ENCODE measurements around the gene LSMEM2. TPM values are rescaled to one million over a fixed set of nuclear protein-coding genes. Genes with fewer than 3 reads are reported as not detected.
A peak's percentile ranks its signal among the peaks of the same experiment; 100 is the strongest.
"Not testable (repeated sequence)": the region's sequence is repeated elsewhere in the genome, so short reads cannot be mapped to it uniquely, and the experiment has no call there.

LSMEM2 gene
- polyA plus RNA-seq, 1 experiment: not detected

DNA sequence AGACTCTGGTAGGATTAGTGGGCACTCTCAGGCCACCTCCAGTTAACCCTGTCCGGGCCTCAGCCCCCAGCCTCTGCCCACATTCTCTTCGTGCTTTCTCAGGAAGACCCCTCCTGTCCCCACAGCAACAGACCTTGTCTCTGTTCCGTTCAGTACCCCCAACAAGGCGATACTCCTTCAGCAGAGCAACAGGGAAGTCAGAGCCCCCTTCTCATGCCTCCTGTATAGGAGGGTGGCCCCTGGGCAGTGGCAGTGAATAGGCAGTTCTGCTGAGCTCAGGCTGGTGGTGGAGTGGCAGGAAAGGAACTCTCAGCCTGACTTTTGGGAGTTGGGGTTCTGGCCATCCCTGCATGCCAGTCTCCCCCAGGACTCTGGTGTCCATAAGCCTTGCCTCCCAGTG lies 9.4 kb upstream of the LSMEM2 start:
- Histone ChIP-seq H3K4me3 (ENCODE audit: low read depth, low read length) (peak overlapping the region; percentile 50), H3K36me3 (ENCODE audit: control insufficient read depth, insufficient read depth, low read length) (peaks cover 9% of the 10 kb centered on the region), H3K27me3 (ENCODE audit: control insufficient read depth, insufficient read depth, low read length) (no peaks in the 10 kb centered on the region)
- no peak for TF ChIP-seq CTCF (IDR thresholded peaks at IDR 0.05; ENCODE audit: insufficient read depth, low read depth, low read length)
- ChIA-PET CTCF (interaction anchor here (0.6 to 5.5 kb wide), 13 partner anchors 8 to 76 kb away, joined by 3 to 58 read pairs (median 6); partner anchors contain the start of genes GNAI2, HYAL3, IFRD2 and LSMEM2), POLR2A (interaction anchor here (0.5 kb wide), 1 partner anchor 30 kb away, joined by 4 read pairs; the partner anchor contains the start of genes HYAL3 and NAA80)
- no peak for DNase-seq (ENCODE audit: low read depth)

- peaks cover 14% of the 10 kb centered on the region for H3K36me3 ChIP-seq (ENCODE audit: control insufficient read depth, insufficient read depth, low read length)
- no peaks in the 10 kb centered on the region for H3K27me3 ChIP-seq (ENCODE audit: control insufficient read depth, insufficient read depth, low read length)
- ChIA-PET CTCF (interaction anchor here (0.6 to 5.5 kb wide), 13 partner anchors 9 to 147 kb away, joined by 3 to 58 read pairs (median 6); partner anchors contain the start of genes GNAI2, HYAL3, LSMEM2 and NAA80), POLR2A (interaction anchor here (0.5 kb wide), 1 partner anchor 29 kb away, joined by 4 read pairs; the partner anchor contains the start of genes HYAL3 and NAA80)
- DNase-seq (ENCODE audit: low read depth): no peak
- no peak for TF ChIP-seq CTCF (IDR thresholded peaks at IDR 0.05; ENCODE audit: insufficient read depth, low read depth, low read length)
- peak overlapping the region; percentile 50 for H3K4me3 ChIP-seq (ENCODE audit: low read depth, low read length)
Observed at GRCh38 chr3:50269977-50270413, 8.9 kb upstream of the LSMEM2 start.

DNA sequence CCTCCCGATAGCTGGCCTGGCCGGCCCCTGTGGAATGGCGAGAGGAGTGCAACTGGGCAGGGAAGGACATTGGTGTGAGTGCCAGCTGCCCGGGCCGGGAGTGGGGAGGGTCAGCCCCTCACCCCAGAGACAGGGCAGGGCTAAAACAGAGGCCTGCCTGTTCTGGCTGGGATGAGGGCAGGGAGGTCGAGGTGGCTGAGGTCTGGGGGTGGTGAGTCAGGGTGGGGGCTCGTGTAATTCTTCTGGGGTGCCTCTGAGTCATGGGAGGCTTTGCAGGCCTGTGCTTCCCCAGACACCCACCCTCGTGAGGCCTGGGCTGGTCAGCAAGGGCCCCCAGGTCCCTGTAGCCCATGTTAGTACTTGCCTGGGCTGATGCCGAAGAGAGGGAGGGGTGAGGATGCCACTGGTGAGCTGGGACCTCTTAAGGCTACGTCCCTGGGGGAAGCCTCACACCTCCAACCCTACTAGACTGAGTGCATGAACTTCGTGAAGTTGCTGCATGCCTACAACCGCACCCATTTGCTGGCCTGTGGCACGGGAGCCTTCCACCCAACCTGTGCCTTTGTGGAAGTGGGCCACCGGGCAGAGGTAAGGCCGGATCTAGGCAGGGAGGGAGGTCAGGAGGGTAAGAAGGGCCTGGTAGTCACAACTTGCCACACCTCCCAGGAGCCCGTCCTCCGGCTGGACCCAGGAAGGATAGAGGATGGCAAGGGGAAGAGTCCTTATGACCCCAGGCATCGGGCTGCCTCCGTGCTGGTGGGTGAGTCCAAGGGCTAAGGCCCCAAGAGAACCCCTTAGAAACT lies 8.3 kb upstream of the LSMEM2 start:
- Histone ChIP-seq H3K27me3 (ENCODE audit: control insufficient read depth, insufficient read depth, low read length) (no peaks in the 10 kb centered on the region), H3K36me3 (ENCODE audit: control insufficient read depth, insufficient read depth, low read length) (peaks cover 19% of the 10 kb centered on the region), H3K4me3 (ENCODE audit: low read depth, low read length) (peak overlapping the region; percentile 50)
- TF ChIP-seq CTCF (IDR thresholded peaks at IDR 0.05; ENCODE audit: insufficient read depth, low read depth, low read length): no peak
- CTCF ChIA-PET: interaction anchor here (0.6 to 6.0 kb wide), 11 partner anchors 10 to 148 kb away, joined by 3 to 58 read pairs (median 6); partner anchors contain the start of genes GNAI2, GNAT1 and TUSC2
- POLR2A ChIA-PET: no interaction called here
- DNase-seq (ENCODE audit: low read depth): no peak

DNA sequence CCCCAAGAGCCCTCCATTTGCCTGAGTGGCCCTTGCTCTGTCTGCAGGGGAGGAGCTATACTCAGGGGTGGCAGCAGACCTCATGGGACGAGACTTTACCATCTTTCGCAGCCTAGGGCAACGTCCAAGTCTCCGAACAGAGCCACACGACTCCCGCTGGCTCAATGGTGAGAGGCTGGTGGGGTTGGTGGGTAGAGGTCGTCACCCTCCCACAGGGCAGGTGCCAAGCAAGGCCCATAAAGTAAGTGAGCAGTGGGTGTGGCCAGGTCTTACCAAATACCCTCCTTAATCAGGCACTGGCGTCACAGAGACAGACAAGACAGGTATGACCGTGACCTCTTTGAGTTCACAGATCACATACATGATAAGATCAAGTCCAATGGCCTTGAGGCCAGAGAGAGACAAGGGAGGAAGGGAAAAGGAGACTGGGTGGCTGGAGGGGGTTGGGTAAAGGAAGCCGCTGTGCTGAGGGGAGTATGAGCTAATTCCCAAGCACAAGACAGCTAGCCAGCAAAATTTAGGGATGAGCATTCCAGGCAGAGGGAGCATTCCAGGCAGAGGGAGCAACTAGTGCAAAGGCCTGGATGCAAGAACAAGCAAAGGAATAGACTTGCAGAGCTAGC lies 7.5 kb upstream of the LSMEM2 start:
- CTCF ChIA-PET: interaction anchor here (1.0 to 6.0 kb wide), 7 partner anchors 10 to 149 kb away, joined by 3 to 58 read pairs (median 6); partner anchors contain the start of genes GNAT1 and IFRD2
- Histone ChIP-seq H3K27me3 (ENCODE audit: control insufficient read depth, insufficient read depth, low read length) (no peaks in the 10 kb centered on the region), H3K4me3 (ENCODE audit: low read depth, low read length) (no peak overlapping the region), H3K36me3 (ENCODE audit: control insufficient read depth, insufficient read depth, low read length) (peaks cover 23% of the 10 kb centered on the region)
- no peak for TF ChIP-seq CTCF (IDR thresholded peaks at IDR 0.05; ENCODE audit: insufficient read depth, low read depth, low read length)
- POLR2A ChIA-PET: no interaction called here
- DNase-seq (ENCODE audit: low read depth): no peak

- CTCF ChIA-PET: interaction anchor here (0.7 to 6.0 kb wide), 8 partner anchors 8 to 80 kb away, joined by 3 to 58 read pairs (median 4); partner anchors contain the start of genes GNAT1 and IFRD2
- not testable (repeated sequence) for H3K4me3 ChIP-seq (ENCODE audit: low read depth, low read length); DNase-seq (ENCODE audit: low read depth); H3K27me3 ChIP-seq (ENCODE audit: control insufficient read depth, insufficient read depth, low read length)
- POLR2A ChIA-PET: interaction anchor here (0.6 kb wide), 1 partner anchor 46 kb away, joined by 12 read pairs; no protein-coding TSS in a partner anchor
- peaks cover 27% of the 10 kb centered on the region for H3K36me3 ChIP-seq (ENCODE audit: control insufficient read depth, insufficient read depth, low read length)
Observed at GRCh38 chr3:50272538-50272910, 6.4 kb upstream of the LSMEM2 start.
